ENCODE measurements around the gene AUTS2.

DNA sequence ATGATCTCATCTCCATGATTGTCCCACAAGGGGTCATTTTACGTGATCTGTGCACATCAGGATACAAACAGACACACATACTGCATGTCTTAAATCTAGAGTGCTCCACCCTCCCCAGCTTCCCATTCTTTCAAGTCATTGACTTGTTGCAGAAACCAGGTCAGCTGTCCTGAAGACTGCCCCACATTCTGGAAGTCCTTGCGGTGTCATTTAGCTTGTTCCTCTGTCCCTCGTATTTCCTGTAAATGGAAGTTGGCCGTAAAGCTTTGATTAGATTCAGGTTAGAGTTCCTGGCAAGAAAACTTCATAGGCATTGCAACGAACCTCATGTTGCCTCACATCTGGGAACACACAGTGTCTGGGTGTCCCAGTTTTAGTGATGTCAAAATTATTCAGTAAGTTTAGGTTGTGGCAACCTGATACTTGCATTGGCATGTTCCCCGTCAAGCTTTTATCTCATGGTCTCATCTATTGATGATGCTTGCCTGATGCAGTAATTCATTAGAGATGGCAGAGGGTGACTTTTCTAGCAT is 1116.3 kb downstream of the AUTS2 start:
- TF ChIP-seq, protein P1, sequence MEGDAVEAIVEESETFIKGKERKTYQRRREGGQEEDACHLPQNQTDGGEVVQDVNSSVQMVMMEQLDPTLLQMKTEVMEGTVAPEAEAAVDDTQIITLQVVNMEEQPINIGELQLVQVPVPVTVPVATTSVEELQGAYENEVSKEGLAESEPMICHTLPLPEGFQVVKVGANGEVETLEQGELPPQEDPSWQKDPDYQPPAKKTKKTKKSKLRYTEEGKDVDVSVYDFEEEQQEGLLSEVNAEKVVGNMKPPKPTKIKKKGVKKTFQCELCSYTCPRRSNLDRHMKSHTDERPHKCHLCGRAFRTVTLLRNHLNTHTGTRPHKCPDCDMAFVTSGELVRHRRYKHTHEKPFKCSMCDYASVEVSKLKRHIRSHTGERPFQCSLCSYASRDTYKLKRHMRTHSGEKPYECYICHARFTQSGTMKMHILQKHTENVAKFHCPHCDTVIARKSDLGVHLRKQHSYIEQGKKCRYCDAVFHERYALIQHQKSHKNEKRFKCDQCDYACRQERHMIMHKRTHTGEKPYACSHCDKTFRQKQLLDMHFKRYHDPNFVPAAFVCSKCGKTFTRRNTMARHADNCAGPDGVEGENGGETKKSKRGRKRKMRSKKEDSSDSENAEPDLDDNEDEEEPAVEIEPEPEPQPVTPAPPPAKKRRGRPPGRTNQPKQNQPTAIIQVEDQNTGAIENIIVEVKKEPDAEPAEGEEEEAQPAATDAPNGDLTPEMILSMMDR (IDR thresholded peaks at IDR 0.05): no peak
- TF ChIP-seq POLR2A (IDR thresholded peaks at IDR 0.05) (no peak), POLR2AphosphoS5 (IDR thresholded peaks at IDR 0.05) (no peak)

Data from breast epithelium (tissue), 3 donors.